Neural cell (in vitro differentiated cells): ENCODE results near the gene MCC. TPM values are rescaled to one million over a fixed set of nuclear protein-coding genes. Genes with fewer than 3 reads are reported as not detected.

Experiments
- H2AFZ ChIP-seq: fragments of 200-600, 300-800 bp; sonication (generic), shearing (Covaris generic); 2 replicates; pipeline ENCODE4 v1.6.0; 2014; ENCODE audit warnings: low read depth, mild to moderate bottlenecking, antibody characterized with exemption, low read length, moderate library complexity
- H3F3A ChIP-seq: fragments of 200-600 bp; shearing (Covaris generic); 2 replicates; pipeline ENCODE4 v1.6.1; 2016; ENCODE audit warnings: mild to moderate bottlenecking, moderate library complexity, mixed read lengths, antibody characterized with exemption, low read length; ENCODE audit not compliant: insufficient read depth, poor library complexity, severe bottlenecking
- H3K27ac ChIP-seq: fragments of 200-600, 300-800 bp; sonication (generic), shearing (Covaris generic); 2 replicates; pipeline ENCODE4 v1.5.1; 2014; ENCODE audit warnings: mild to moderate bottlenecking, low read length, moderate library complexity
- H3K27me3 ChIP-seq: fragments of 300-800, 200-600 bp; sonication (generic), shearing (Covaris generic); 2 replicates; pipeline ENCODE4 v1.6.0; 2014; ENCODE audit warnings: mild to moderate bottlenecking, low read depth, low read length, moderate library complexity; ENCODE audit not compliant: insufficient read depth
- H3K36me3 ChIP-seq: fragments of 300-800, 200-600 bp; sonication (generic), shearing (Covaris generic); 2 replicates; pipeline ENCODE4 v1.5.1; 2014; ENCODE audit warnings: mild to moderate bottlenecking, antibody characterized with exemption, low read length, moderate library complexity; ENCODE audit not compliant: insufficient read depth
- H3K4me2 ChIP-seq: fragments of 300-800, 200-600 bp; sonication (generic), shearing (Covaris generic); 2 replicates; pipeline ENCODE4 v1.6.0; 2014; ENCODE audit warnings: mild to moderate bottlenecking, low read length
- H3K4me3 ChIP-seq: fragments of 300-800, 200-600 bp; sonication (generic), shearing (Covaris generic); 2 replicates; pipeline ENCODE4 v1.5.1; 2014; ENCODE audit warnings: mild to moderate bottlenecking, low read length, moderate library complexity
- H3K79me2 ChIP-seq: fragments of 200-600 bp; shearing (Covaris generic); replicated peaks from 2 replicates; pipeline ENCODE4 v1.6.0; 2014; ENCODE audit warnings: mild to moderate bottlenecking, low read length, moderate library complexity; ENCODE audit not compliant: insufficient read depth
- H3K9ac ChIP-seq: fragments of 300-800, 200-600 bp; sonication (generic), shearing (Covaris generic); 2 replicates; pipeline ENCODE4 v1.6.1; 2016; ENCODE audit warnings: mild to moderate bottlenecking, low read length, mixed read lengths
- H3K9me2 ChIP-seq: fragments of 200-600 bp; shearing (Covaris generic); 2 replicates; pipeline ENCODE4 v1.6.1; 2016; ENCODE audit warnings: mild to moderate bottlenecking, low read length, mixed read lengths; ENCODE audit not compliant: insufficient read depth
- H3K9me3 ChIP-seq: fragments of 200-600, 300-800 bp; sonication (generic), shearing (Covaris generic); 2 replicates; pipeline ENCODE4 v1.6.1; 2016; ENCODE audit warnings: mild to moderate bottlenecking, mixed run types, low read length, moderate library complexity, mixed read lengths
- H4K20me1 ChIP-seq: fragments of 200-600 bp; shearing (Covaris generic); 2 replicates; pipeline ENCODE4 v1.6.1; 2016; ENCODE audit warnings: mild to moderate bottlenecking, mixed run types; ENCODE audit not compliant: insufficient read depth
- CTCF ChIP-seq: fragments of 450-650 bp; IDR thresholded peaks from 2 replicates; pipeline ENCODE4 v1.5.1; 2014; ENCODE audit warnings: antibody characterized with exemption, mild to moderate bottlenecking, moderate library complexity; ENCODE audit not compliant: poor library complexity, severe bottlenecking
- EP300 ChIP-seq: fragments of 450-650 bp; conservative IDR thresholded peaks from 2 replicates; pipeline ENCODE4 v1.6.1; 2014; ENCODE audit warnings: antibody characterized with exemption, mild to moderate bottlenecking, moderate library complexity; ENCODE audit not compliant: poor library complexity, severe bottlenecking
- EZH2 ChIP-seq: fragments of 200-600, 300-800 bp; shearing (Covaris generic), sonication (generic); IDR thresholded peaks from 2 replicates; pipeline ENCODE4 v1.6.1; 2014; ENCODE audit warnings: antibody characterized with exemption, low read length, borderline replicate concordance, mild to moderate bottlenecking; ENCODE audit not compliant: insufficient read depth, poor library complexity, severe bottlenecking
- MXI1 ChIP-seq: fragments of 450-650 bp; conservative IDR thresholded peaks from 2 replicates; pipeline ENCODE4 v1.6.1; 2014; ENCODE audit warnings: antibody characterized with exemption, mild to moderate bottlenecking; ENCODE audit not compliant: poor library complexity, severe bottlenecking
- POLR2AphosphoS5 ChIP-seq: IDR thresholded peaks from 2 replicates; pipeline ENCODE4 v1.6.1; 2012
- RAD21 ChIP-seq: fragments of 450-650 bp; conservative IDR thresholded peaks from 2 replicates; pipeline ENCODE4 v1.6.1; 2014; ENCODE audit warnings: antibody characterized with exemption, mild to moderate bottlenecking, moderate library complexity
- REST ChIP-seq: IDR thresholded peaks from 2 replicates; pipeline ENCODE4 v1.6.1; 2012; ENCODE audit warnings: borderline replicate concordance
- SMC3 ChIP-seq: fragments of 450-650 bp; conservative IDR thresholded peaks from 2 replicates; pipeline ENCODE4 v1.6.1; 2014; ENCODE audit warnings: antibody characterized with exemption, mild to moderate bottlenecking, moderate library complexity; ENCODE audit not compliant: poor library complexity
- TAF1 ChIP-seq: IDR thresholded peaks from 2 replicates; pipeline ENCODE4 v1.6.1; 2012; ENCODE audit warnings: low read depth
- polyA plus RNA-seq: library from polyadenylated mRNA; depleted of rRNA; stranded (reverse); fragments of >200 nt; gene quantifications from 2 replicates; pipeline ENCODE4 v1.2.3, GENCODE V29; 2014

The MCC gene
- polyA plus RNA-seq, 1 donor from 2014 or later, result 2.2 TPM

- H3K4me2 ChIP-seq, result no peak overlapping the region
- no peak overlapping the region for H3K9ac ChIP-seq
- no peaks in the 10 kb centered on the region for H3F3A ChIP-seq
- no peak overlapping the region for H3K4me3 ChIP-seq
- H4K20me1 ChIP-seq, result no peaks in the 10 kb centered on the region
- no peak overlapping the region for H3K27ac ChIP-seq
- no peaks in the 10 kb centered on the region for H3K9me2 ChIP-seq
- no peaks in the 10 kb centered on the region for H3K9me3 ChIP-seq
- no peaks in the 10 kb centered on the region for H3K36me3 ChIP-seq
- TF ChIP-seq MXI1, result no peak
- H3K79me2 ChIP-seq, result no peaks in the 10 kb centered on the region
- no peaks in the 10 kb centered on the region for H3K27me3 ChIP-seq
- H2AFZ ChIP-seq, result no peak overlapping the region
These were observed 373.7 kb downstream of the MCC start for GRCh38 chr5:113114559-113114958.

GRCh38 chr5:113112435-113112834 is 375.8 kb downstream of the MCC start:
- H3K9me3 ChIP-seq, result no peaks in the 10 kb centered on the region
- no peaks in the 10 kb centered on the region for H3F3A ChIP-seq
- H3K4me2 ChIP-seq, result no peak overlapping the region
- no peak overlapping the region for H3K9ac ChIP-seq
- no peak overlapping the region for H3K27ac ChIP-seq
- H3K4me3 ChIP-seq, result no peak overlapping the region
- H3K36me3 ChIP-seq, result no peaks in the 10 kb centered on the region
- H3K79me2 ChIP-seq, result no peaks in the 10 kb centered on the region
- no peaks in the 10 kb centered on the region for H3K27me3 ChIP-seq
- H4K20me1 ChIP-seq, result no peaks in the 10 kb centered on the region
- H2AFZ ChIP-seq, result no peak overlapping the region
- TF ChIP-seq REST, result no peak
- no peak for TF ChIP-seq SMC3
- TF ChIP-seq CTCF, result no peak
- TF ChIP-seq POLR2AphosphoS5, result no peak
- no peak for TF ChIP-seq EP300
- no peak for TF ChIP-seq TAF1
- no peak for TF ChIP-seq EZH2
- TF ChIP-seq MXI1, result no peak
- no peak for TF ChIP-seq RAD21
- no peaks in the 10 kb centered on the region for H3K9me2 ChIP-seq

- Histone ChIP-seq H3K9me2 (no peaks in the 10 kb centered on the region), H3K27ac (no peak overlapping the region), H3K9ac (no peak overlapping the region), H3K9me3 (no peaks in the 10 kb centered on the region), H4K20me1 (no peaks in the 10 kb centered on the region), H3F3A (no peaks in the 10 kb centered on the region), H2AFZ (no peak overlapping the region), H3K79me2 (no peaks in the 10 kb centered on the region), H3K27me3 (no peaks in the 10 kb centered on the region), H3K36me3 (no peaks in the 10 kb centered on the region), H3K4me2 (no peak overlapping the region), H3K4me3 (no peak overlapping the region)
- TF ChIP-seq EZH2 (no peak), RAD21 (no peak), SMC3 (no peak)
These were observed 378.1 kb downstream of the MCC start for GRCh38 chr5:113110117-113110516.
